ENCODE measurements around the gene ALDH6A1. TPM values are rescaled to one million over a fixed set of nuclear protein-coding genes. Genes with fewer than 3 reads are reported as not detected.

ALDH6A1 gene
- total RNA-seq, 2 donors from 2014 or later = 28.8 to 37.2 TPM

- Histone ChIP-seq H3K27ac (peak overlapping the region; percentile 82 to 91), H3K9me3 (no peaks in the 10 kb centered on the region), H3K4me1 (peaks cover 0 to 21% of the 10 kb centered on the region in 2 donors), H3K27me3 (no peaks in the 10 kb centered on the region), H3K36me3 (no peaks in the 10 kb centered on the region), H3K4me3 (peak overlapping the region in 1 of 2 donors; percentile 87)
- DNase-seq (ENCODE audit: low spot score) = no peak
- TF ChIP-seq, protein P1, sequence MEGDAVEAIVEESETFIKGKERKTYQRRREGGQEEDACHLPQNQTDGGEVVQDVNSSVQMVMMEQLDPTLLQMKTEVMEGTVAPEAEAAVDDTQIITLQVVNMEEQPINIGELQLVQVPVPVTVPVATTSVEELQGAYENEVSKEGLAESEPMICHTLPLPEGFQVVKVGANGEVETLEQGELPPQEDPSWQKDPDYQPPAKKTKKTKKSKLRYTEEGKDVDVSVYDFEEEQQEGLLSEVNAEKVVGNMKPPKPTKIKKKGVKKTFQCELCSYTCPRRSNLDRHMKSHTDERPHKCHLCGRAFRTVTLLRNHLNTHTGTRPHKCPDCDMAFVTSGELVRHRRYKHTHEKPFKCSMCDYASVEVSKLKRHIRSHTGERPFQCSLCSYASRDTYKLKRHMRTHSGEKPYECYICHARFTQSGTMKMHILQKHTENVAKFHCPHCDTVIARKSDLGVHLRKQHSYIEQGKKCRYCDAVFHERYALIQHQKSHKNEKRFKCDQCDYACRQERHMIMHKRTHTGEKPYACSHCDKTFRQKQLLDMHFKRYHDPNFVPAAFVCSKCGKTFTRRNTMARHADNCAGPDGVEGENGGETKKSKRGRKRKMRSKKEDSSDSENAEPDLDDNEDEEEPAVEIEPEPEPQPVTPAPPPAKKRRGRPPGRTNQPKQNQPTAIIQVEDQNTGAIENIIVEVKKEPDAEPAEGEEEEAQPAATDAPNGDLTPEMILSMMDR (IDR thresholded peaks at IDR 0.05) = no peak
Measured at GRCh38 chr14:74083161-74083560, 1.1 kb downstream of the ALDH6A1 start.

- TF ChIP-seq, protein P1 (IDR thresholded peaks at IDR 0.05) = no peak
- H3K9me3 ChIP-seq = no peaks in the 10 kb centered on the region
- H3K27ac ChIP-seq = no peak overlapping the region
Measured at GRCh38 chr14:74081491-74081890, 2.8 kb downstream of the ALDH6A1 start.

DNA sequence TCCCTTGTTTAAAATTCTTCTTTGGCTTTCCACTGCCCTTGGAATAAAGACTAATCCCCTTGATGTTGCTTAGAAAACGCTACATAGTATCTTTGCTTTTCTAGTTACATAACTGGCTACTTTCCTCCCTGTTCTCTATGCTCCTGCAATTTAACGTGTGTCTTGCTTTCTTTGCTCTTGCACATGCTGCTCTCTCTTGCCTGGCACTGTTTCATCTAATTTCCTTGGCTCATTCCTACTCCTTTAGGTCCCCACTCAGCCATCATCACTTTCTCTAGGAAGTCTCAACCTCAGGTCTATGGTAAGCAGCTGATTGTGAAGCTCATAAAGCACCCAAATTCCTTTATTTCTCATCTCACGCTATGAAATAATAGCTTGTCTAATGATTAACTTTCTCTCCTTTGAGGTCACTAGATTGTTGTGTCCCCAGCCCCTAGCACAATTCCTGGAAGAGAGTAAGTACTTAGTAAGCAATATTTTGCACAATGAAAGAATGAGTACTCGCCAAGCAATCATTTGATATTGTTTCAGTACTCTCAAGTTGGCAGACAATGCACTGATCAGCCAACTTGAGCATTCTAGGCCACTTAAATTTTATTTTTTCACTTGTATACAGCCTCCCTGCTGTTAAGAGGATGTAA lies 3.3 kb downstream of the ALDH6A1 start:
- no peaks in the 10 kb centered on the region for H3K9me3 ChIP-seq
- H3K36me3 ChIP-seq = no peaks in the 10 kb centered on the region
- DNase-seq (ENCODE audit: low spot score) = no peak
- peaks cover 0 to 19% of the 10 kb centered on the region in 2 donors for H3K4me1 ChIP-seq
- H3K4me3 ChIP-seq = no peak overlapping the region
- TF ChIP-seq, protein P1 (IDR thresholded peaks at IDR 0.05) = no peak
- H3K27me3 ChIP-seq = no peaks in the 10 kb centered on the region
- H3K27ac ChIP-seq = no peak overlapping the region

More at GRCh38 chr14:74081491-74081890, 2.8 kb downstream of the ALDH6A1 start:
- Histone ChIP-seq H3K36me3 (no peaks in the 10 kb centered on the region), H3K4me1 (peaks cover 0 to 21% of the 10 kb centered on the region in 2 donors), H3K4me3 (no peak overlapping the region), H3K27me3 (no peaks in the 10 kb centered on the region)
- DNase-seq (ENCODE audit: low spot score) = no peak

DNA sequence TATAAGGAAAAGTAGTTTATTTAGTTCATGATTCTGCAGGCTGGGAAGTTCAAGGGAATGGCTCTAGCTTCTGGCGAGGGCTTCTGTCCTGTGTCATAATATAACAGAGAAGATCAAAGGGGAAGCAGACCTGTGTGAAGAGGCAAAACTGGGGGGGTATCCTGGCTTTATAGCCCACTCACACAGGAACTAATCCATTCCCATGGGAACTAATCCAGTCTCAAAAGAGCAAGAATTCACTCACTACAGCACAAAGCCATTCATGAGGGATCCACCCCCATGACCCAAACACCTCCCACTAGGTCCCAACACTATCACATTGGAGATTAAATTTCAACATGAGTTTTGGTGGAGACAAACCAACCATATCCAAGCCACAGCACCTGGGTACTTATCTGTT lies 6.9 kb downstream of the ALDH6A1 start:
- Histone ChIP-seq H3K27ac (no peak overlapping the region), H3K4me1 (no peaks in the 10 kb centered on the region), H3K36me3 (peaks cover 9% of the 10 kb centered on the region), H3K4me3 (no peak overlapping the region), H3K27me3 (no peaks in the 10 kb centered on the region), H3K9me3 (no peaks in the 10 kb centered on the region)
- DNase-seq (ENCODE audit: low spot score) = no peak
- TF ChIP-seq, protein P1 (IDR thresholded peaks at IDR 0.05) = no peak

DNA sequence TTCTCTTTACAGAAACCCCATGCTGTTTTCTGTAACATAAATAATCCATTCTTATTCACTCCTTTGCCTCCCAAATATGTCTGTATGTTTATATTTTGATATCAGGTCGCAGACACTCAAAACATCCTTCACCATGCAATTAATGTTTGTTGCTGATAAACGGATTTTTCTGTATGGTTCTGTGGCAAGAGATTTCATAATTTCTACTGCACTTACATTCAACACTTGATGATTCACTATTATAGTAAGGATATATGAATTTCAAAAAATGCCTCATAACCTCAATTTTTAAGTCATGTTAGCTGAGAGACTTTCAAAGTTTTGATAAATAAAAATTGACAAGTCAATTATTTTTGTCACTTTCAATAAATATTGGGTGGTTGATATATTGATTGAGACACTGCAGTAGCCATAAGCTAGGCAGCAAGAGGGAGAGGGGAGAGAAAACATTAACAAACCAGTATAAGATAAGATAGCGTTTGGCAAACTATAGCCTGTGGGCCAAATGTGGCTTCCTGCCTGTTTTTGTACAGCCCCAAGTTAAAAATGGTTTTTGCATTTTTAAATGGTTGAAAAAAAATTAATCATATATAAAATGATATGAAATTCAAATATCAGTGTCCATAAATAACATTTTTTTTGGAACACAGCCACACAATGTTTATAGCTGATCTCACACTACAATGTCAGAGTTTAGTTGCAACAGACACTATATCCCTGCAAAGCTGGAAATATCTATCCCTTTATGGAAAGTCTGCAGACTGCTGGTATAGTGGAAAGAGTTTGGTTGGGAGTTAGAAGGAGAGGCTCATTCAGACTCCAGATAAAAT lies 18.3 kb downstream of the ALDH6A1 start:
- TF ChIP-seq, protein P1 (IDR thresholded peaks at IDR 0.05) = no peak
- Histone ChIP-seq H3K4me1 (no peaks in the 10 kb centered on the region), H3K27me3 (no peaks in the 10 kb centered on the region), H3K9me3 (no peaks in the 10 kb centered on the region), H3K4me3 (no peak overlapping the region), H3K27ac (no peak overlapping the region), H3K36me3 (peaks cover 53% of the 10 kb centered on the region)
- DNase-seq (ENCODE audit: low spot score) = no peak
